Activated CD4-positive, alpha-beta T cell treated with anti-CD3 and anti-CD28 coated beads for 1 hour (primary cell): Measurements from ENCODE around the gene SEPTIN6.

Source experiments
- DNase-seq: peaks from one replicate; pipeline ENCODE4 v3.0.0-alpha.2; 2020

Gene SEPTIN6

DNA sequence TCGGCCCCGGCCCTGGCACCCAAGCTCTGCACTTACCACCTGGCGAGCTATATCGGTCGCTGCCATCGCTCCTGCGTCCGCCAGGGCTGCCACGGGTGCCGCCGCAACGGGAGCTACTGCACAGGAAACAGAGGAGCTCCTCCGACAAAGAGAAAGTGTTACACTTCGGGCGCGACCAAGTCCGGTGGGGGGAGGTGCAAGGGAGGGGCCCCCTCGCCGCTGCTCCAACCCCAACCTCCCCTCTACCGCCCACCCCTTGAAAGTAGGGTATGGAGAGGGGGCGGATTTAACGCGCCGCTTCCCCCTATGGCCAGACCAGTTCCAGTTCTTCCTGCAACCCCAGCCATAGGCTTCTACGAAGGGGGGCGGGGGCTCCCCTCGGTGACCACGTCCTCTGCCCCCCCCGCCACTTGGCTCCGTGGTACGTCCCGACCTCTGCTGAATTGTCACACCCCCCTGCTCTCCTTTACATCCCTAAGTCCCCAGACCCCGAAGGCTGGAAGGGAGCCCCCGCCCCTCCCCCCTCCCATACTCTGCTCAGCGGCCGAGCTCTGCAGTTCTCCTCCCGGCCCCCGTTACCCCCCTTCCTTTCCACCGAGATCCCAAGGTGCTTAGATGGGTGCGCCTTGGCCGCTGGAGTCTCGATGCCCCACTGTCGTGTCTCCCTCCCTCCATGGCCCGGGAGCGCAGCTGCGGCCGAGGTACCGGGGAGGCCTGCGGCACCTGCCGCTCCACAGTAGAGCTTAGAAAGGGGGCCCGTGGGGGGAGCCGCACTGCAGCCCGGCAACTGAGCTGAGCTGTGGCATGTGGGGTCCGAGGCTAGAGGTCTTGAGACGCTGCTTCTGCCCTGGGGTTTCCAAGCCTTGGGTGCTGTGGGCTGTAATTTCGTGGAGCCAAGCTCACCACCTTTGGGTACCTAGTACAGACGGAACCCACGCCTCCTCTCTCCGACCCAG lies at the start of gene SEPTIN6:
Gene SEPTIN6 (minus strand): TSS at position 129 of the 956 bp plus-strand sequence. CDS start 63 bp downstream, at position 66.
- DNase-seq: peak; percentile 71

DNA sequence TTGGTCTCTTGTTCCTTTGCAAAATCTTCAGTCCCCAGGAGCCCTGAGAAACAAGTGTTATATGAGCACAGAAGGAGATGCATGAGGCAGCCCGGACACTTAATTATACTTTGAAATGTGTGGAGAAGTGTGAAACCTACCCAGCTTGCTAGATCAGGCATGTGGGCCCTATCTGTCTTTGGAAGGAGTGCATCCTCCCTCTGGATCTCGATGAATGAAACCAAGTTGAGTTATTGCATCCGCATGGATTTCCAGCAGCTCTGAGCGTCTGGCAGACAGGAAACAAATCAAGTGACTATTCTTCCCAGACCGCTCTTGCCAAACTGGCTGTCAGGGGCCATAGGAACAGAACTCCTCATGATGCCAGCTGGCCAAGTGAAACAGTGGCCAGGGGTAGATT lies 45.8 kb upstream of the SEPTIN6 start:
- no peak for DNase-seq

DNA sequence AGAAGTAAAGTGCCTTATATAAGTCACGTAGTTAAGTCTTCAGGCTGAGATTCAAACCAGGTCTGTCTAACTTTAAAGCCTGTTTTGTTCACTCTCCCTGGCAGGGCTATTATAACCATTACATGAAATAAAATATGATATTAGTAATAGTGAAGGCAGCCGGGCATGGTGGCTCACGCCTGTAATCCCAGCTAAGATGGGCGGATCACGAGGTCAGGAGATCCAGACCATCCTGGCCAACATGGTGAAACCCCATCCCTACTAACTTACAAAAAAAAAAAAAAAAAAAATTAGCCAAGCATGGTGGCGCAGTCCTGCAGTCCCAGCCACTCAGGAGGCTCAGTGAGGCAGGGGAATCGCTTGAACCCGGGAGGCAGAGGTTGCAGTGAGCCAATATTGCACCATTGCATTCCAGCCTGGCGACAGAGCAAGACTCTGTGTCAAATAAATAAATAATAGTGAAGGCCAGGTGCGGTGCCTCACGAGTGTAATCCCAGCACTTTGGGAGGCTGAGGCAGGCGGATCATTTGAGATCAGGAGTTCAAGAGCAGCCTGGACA lies 43.3 kb upstream of the SEPTIN6 start:
- no peak for DNase-seq

DNA sequence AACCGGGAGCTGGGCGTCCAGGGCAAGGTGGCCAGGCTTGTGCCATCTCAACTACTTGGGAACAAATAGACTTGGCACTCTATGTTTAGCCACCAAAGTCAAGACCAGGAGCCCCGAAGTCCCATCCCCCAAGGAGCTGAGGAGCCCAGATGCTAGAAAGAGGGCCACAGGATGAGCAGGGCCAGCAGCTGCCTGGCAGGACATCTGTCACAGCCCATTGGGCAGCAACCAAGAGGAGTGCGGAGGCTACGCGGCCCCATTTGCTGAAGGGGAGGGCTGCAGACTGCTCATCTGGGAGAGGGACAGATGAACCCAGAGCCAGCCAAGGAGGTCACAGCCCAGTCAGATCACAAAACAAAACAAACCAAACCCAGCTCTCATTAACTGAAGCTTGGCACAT lies 42.5 kb upstream of the SEPTIN6 start:
- DNase-seq: no peak

DNA sequence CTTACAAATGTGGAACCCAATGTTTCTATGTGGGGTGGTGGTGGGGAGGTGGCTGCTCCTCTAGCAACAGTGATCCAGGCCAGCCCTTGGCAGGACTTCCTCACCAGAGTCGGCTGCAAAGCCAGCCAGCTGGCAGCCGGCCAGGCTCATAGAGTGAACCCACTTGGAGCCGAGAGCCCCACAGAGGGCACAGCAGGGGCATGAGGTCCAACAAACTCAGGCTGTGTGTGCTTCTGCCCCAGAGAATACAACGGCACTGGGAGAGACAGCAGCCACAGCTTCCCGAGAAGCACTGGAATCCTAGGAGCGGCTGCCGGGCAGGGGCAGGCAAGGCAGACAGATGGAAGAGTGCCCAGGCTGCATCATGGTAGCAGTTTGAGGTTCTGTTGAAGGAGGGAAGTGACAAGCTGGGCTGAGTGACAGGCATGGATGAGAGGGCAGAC lies 42.0 kb upstream of the SEPTIN6 start:
- DNase-seq: no peak

DNA sequence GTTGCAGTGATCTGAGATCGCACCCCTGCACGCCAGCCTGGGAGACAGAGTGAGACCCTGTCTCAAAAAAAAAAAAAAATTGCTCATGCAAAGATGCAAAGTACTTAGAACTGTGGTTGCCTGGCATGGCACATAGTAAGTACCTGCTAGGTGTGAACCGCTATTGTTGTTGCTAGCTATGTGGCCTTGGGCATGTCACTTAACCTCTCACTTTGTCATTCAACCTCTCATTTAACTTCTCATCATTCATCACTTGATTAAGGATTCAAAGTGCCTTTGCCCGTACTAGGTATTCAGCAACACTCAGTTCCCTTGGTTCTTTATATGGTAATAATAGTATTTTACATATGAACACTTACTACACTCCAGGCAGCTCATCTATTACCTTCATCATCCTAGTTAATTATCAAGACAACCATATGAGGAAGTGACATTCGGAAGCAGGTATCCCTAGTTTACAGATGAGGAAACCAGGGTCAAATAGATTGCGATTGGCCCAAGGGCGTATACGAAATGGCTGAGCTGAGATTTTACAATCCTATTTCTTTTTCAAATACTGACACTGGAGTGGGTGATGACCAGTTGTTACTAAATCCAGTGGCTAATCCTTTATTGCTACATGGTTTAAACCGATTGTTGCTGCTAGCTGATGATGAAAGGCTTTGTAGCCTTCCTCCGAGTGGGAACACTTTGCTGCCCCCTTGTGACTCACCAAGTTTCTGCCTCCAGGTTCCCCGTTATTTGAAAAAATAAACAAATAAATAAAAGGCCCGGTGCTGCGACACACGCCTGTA lies 36.6 kb upstream of the SEPTIN6 start:
- DNase-seq: peak; percentile 41

DNA sequence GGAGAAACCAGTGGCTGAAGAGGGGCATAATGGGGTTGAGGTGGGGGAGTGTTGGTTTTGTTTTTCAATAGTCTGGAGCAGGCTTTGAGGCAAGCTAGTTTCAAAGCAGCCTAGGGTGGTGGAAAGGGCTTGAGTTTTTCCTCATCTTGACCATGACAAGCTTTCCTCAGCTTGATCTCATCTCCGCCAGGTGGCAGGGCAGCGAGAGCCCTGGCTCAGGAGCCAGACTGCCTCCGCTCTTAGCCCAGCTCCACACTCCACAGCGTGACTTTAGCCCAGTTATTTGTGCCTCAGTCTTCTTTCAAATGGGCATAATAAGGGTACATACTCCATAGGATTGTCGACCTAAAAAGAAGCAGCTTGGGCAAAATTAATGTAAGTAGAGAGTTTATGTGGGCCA lies 35.5 kb upstream of the SEPTIN6 start:
- DNase-seq: no peak

DNA sequence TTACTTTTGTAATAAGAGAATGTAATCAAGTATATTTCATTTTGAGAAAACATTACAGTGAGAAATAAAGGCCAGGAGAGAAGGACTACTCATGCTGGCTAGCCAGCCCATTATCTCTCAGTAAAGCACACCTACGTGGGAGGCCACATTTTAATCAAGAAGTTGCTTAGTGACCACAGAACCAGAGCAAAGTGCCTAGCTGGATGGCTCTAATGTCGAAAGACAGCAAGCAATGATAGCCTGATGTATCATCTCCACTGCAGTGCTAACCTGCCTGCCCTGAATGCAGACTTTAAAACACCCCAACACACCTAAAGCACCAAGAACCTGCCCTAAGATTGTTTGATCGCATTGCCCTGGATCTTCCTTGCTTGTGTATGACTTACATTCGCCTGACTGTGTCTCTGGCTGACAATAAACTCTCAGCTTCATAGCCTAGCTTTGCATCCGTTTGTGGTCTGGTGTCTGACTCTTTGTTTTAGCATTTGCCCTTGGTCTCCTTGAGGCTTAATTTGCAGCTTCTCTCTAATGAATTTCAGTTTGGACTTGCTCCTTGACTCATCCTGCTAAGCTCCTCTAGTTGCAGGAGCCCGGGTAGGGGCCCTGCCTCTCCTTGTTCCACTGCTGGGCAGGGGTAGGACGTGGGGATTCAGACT lies 34.1 kb upstream of the SEPTIN6 start:
- DNase-seq: no peak

DNA sequence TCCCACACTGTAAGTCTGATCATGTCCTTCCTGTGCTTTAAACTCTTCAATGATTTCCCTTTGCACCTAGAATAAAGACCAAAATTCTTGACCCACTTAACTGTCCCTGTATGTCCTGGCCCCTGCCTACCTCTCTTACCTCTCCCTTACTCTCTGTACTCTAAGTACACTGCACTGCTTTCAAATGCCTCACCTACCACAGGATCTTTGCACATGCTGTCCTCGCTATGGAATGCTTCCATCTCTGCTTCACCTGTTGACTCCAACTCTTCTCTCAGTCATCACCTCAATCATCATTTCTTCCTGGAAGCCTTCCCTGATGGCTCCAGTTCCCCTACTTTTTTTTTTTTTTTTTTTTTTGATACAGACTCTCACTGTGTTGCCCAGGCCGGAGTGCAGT lies 29.0 kb upstream of the SEPTIN6 start:
- DNase-seq: no peak

DNA sequence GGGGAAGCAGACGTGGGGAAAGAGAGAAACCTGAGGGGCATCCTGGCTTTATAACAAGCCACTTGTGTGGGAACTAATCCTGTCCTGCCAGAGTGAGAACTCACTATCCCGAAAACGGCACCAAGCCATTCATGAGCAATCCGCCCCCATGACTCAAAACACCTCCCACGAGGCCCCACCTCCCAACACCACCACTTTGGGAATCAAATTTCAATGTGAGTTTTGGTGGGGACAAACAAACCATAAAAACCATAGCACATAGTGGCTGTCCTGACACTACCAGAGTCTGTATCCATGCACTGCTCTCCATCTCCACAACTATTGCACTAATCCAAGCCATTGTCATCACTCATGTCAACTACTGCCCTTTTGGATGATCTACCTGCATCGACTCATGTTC lies 28.5 kb upstream of the SEPTIN6 start:
- DNase-seq: no peak

DNA sequence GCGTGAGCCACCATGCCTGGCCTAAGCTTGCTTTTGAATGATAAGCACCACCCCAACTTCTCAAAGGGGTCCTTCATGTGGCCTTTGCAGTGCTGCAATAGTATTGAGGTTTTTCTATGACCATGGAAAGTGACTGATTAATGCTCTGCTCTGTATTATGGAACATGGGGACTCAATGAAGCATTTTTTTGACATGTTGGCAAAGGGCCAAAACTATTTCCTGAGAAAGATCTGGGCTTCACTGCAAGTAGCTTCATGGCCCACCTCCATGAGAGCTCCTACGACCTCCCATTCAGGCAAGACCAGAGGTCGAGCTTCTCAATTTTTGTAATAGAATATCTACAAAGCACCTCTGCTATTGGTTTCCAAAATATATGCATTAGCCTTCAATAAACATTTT lies 16.7 kb upstream of the SEPTIN6 start:
- no peak for DNase-seq

DNA sequence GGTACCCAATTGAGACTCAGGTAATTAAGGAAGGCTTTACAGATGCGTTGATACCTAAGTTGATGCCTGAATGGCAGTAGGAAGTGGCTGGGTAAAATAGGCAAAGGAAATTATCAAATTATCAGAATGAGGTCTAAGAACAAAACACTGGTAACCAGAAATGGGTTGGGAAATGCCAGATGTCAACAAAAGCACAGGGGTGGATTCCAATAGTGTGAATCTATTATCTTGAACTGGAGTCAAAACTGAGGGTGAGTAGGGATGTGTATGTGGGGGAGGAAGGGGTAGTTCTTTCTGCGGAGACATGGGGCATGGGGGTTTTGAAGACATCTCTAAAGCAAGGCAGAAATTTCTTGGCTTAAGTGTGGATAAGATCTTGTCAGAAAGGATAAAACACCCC lies 16.0 kb upstream of the SEPTIN6 start:
- DNase-seq: no peak

DNA sequence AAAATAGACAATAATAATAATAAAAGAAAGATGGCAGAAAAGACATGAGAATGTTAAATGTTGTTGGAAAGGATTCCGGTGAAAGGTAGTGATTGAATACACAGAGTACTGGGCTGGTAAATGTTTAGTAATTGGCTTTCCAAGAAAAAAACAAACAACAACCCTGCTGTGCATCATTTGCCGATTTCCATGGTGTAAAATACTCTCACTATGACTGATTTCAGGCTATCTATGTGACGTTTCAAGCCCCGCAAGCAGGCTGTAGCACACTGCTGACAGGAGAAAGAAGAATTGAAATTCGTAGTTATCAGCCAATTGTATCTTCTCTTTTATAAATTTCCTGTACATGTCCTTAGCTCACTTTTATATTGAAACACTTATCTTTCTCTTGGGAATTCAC lies 13.6 kb upstream of the SEPTIN6 start:
- no peak for DNase-seq

DNA sequence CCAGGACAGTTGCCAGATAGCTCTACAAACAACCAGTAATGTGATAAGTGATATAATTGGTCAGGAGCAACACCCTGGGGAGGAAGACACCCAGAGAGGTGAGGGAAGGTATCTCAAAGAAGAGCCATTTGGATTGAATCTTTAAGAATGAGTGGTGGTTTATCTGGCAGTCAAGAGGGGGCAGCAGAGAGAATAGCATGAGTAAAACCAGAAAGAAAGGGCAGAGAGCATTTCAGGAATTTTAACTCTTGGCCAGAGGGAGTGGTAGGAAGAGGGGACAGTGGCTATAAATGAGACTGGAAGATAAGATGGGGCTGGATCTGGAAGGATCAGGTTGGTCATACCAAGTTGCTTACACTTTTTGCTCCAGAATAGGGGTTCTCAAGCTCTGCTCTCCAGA lies 5.9 kb upstream of the SEPTIN6 start:
- DNase-seq: no peak

DNA sequence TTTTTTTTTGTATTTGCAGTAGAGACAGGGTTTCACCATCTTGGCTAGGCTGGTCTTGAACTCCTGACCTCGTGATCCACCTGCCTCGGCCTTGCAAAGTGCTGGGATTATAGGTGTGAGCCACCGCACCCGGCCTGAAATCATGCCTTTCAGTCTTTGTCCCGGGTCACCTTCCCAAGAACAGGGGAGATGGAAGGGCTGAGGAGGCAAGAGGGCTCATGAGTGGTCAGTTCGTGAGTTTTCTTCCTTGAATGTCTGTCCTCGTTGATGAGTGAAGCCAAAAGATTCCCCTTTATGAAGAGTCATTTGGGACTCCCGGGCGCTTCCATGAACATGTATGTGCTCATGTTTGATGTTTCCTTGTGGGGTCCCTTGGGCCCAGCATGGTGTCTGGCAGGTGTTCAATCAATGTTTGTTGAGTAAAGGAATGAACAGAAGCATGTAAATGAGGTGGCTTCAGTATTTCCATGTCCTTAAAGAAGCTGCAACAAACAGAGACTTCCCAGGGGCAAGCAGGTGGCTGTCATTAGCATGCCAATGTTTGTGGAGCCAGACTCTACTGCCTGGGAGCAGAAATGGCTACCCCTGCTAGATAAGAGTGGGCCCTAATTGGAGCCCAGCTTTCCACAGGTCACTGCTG lies 3.4 kb upstream of the SEPTIN6 start:
- no peak for DNase-seq

DNA sequence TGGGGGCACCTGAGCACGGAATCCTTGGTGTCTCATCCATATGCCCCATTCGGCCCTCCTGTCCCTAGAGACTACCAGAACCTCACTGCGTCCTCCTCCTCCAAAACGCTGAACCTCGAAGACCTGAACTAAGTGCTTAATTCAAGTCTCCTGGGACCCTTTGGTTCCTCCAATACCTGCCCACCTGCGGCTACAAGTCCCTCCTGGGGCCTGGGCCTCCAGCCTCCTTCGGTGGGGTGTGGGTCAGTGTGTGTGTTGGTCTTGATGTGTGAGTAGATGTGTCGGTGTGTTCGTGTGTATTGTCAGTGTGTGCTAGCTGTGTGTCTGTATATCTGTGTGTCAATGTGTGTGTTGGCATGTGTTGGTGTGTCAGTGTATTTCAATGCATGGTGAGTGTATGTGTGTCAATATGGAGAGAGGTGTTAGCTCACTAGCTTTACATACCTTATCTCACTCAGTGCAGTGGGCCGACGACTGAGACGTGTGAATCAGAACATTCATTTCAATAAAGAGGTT lies 2.6 kb upstream of the SEPTIN6 start:
- no peak for DNase-seq

DNA sequence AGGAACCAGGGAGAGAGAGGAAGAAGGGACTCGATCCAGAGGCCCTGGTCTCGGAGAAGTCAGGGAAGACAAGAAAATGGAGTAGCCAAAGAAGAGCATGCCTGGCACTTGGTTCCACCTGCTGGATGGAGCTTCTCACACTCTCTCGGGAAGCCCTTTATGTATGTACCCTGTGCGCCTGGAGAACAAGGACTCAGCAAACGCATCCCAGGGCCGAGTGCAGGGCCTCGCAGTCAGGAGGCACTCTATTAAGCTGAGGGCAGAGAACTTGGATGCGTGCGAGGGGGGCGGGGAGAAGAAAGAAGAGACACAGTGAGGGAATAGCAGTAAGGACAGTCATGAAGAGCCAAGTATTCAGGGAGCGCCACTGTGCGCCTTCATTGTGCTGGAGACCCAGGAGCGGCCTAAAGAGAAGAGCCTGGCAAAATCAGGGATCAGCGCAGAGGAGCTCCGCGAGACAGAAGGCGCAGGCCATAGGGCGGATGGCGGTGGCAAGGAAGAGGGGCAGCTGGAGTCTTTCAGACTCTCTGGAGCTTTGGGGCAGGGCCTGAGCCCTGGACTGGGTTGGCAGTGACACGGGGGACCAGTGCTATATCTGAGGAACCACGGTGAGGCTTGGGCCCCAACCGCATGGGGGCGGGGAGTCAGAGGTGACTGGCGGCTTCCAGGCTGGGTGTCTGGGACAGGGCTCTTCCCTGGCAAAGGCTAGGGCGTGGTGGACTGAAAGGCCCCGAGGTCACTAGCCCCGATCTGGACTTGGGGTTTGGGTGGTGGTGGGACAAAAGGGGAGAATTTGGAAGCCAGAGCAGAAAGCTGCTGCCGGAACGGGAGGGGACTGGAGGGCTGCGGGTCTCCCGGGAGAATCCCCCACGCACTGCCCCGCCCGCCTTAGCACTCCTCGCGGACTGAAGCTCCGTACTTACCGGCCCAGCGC lies 1.9 kb upstream of the SEPTIN6 start:
- DNase-seq: no peak

DNA sequence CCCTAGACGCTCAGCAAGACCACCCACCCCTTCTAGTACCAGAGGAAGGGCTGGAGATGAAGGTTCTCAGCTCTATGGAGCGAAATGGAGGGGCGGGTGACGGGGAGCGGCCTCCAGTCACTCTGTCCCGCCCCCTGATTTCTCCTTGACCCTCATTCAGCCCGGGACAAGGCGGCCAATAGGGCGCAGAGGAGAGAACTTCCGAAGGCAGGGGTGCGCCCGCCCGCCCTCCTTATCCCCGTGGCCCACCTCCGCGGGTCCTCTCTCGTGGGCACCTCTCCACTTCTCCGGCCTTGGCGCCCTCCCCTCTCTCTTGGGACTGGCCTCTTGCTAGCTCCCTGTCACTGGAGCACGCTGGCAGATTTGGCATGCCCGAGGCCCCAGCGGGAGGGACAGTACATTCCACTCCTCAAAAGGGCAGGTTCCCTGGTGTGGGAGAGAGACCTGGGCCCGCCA lies 1.1 kb upstream of the SEPTIN6 start:
- DNase-seq: no peak

DNA sequence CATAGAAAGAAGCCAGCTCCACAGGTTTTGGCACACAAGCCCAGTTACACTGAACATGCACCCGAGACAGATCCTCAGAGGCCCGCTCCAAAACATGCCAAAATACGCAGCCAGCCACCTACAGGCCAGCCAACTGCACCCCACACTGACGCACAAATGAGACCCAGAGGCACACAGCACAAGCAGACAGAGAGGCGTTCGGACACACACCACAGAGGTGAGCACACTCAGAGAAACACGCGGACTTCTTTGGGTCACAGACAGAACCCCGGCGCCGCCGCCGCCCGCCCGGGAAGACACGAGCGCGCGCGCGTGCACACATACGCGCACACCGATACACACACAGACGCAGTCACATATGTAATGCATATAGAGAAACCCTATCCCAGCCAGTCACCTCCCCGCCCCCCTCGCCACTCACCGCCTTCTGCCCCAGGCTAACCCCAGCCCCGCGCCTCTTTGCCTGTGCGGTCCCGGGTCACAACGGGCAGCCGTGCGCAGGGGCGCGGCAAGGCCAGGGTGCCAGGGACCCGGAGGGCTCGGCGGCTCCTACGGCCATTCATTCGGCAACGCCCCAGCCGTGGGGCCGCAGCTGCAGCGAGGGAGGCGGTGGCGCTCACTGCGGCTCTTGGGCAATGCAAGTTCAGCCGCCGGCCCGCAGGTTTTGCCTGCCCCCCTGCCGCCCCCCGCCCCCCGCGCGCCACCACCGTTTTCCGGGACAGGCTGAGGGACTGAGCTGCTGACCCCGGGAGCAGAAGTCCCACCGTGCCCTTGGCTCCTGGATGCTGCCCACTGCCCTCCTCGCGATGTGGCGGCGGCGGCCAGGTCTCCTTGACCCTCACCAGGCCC lies 553 bp downstream of the SEPTIN6 start:
- peak; percentile 34 for DNase-seq
